RWPE1 (cell line): ENCODE data around the gene LHFPL3.
A peak's percentile ranks its signal among the peaks of the same experiment; 100 is the strongest.

Experiments used
- CTCF ChIA-PET: fragments of 350-600 bp; sonication (Branson Sonifier 250); formaldehyde crosslinking; extraction: SDS; loops from one replicate; lab custom pipeline; 2021; lab: Yijun Ruan, JAX
- POLR2A ChIA-PET: fragments of 400-600 bp; formaldehyde crosslinking; extraction: SDS; loops from one replicate; lab custom pipeline; 2020; ENCODE audit warnings: antibody characterized with exemption; ENCODE audit not compliant: low non-redundant PET; lab: Yijun Ruan, JAX
- DNase-seq: peaks from one replicate; pipeline ENCODE4 v3.0.0; 2012; ENCODE audit warnings: low spot score
- H3K27ac ChIP-seq: fragments of 450-650 bp; 2 replicates; pipeline ENCODE4 v1.5.1; 2017
- CTCF ChIP-seq: fragments of 450-650 bp; conservative IDR thresholded peaks from 2 replicates; pipeline ENCODE4 v1.5.1; 2017; ENCODE audit warnings: low read depth, mild to moderate bottlenecking

LHFPL3 gene

GRCh38 chr7:104509874-104510273 is 181.5 kb downstream of the LHFPL3 start:
- ChIA-PET POLR2A (no interaction called here), CTCF (no interaction called here)
- no peak for TF ChIP-seq CTCF
- DNase-seq = no peak
- H3K27ac ChIP-seq = no peak overlapping the region

GRCh38 chr7:104524853-104525252 is 196.4 kb downstream of the LHFPL3 start:
- DNase-seq = no peak
- CTCF ChIA-PET = no interaction called here
- no peak for TF ChIP-seq CTCF
- no peak overlapping the region for H3K27ac ChIP-seq
- POLR2A ChIA-PET = no interaction called here

GRCh38 chr7:104528142-104528541 is 199.7 kb downstream of the LHFPL3 start:
- ChIA-PET POLR2A (no interaction called here), CTCF (no interaction called here)
- H3K27ac ChIP-seq = no peak overlapping the region
- DNase-seq = no peak
- no peak for TF ChIP-seq CTCF

GRCh38 chr7:104529567-104529966 is 201.2 kb downstream of the LHFPL3 start:
- H3K27ac ChIP-seq = no peak overlapping the region
- ChIA-PET POLR2A (no interaction called here), CTCF (no interaction called here)
- peak; percentile 29 for DNase-seq
- no peak for TF ChIP-seq CTCF

GRCh38 chr7:104530251-104530650 is 201.8 kb downstream of the LHFPL3 start:
- ChIA-PET POLR2A (no interaction called here), CTCF (no interaction called here)
- DNase-seq = no peak
- H3K27ac ChIP-seq = no peak overlapping the region
- no peak for TF ChIP-seq CTCF

- no peak for DNase-seq
- no peak overlapping the region for H3K27ac ChIP-seq
- ChIA-PET CTCF (no interaction called here), POLR2A (no interaction called here)
- TF ChIP-seq CTCF = no peak
Observed at GRCh38 chr7:104534149-104534548, 205.7 kb downstream of the LHFPL3 start.

- DNase-seq = no peak
- TF ChIP-seq CTCF = no peak
- CTCF ChIA-PET = no interaction called here
- POLR2A ChIA-PET = no interaction called here
- H3K27ac ChIP-seq = no peak overlapping the region
Observed at GRCh38 chr7:104535841-104536240, 207.4 kb downstream of the LHFPL3 start.
